OCI-LY1 (cell line): ENCODE data around the gene PAPOLA.

Experiments
- H2AFZ ChIP-seq: fragments of 200-600 bp; sonication (generic), shearing (Covaris generic); 2 replicates; pipeline ENCODE4 v1.6.0; 2014; ENCODE audit warnings: antibody characterized with exemption, mild to moderate bottlenecking, low read length
- H3F3A ChIP-seq: fragments of 200-600 bp; sonication (generic), shearing (Covaris generic); 2 replicates; pipeline ENCODE4 v1.6.0; 2014; ENCODE audit warnings: mild to moderate bottlenecking, antibody characterized with exemption, low read length, moderate library complexity; ENCODE audit not compliant: insufficient read depth
- H3K27ac ChIP-seq: fragments of 200-600 bp; sonication (generic); 2 replicates; pipeline ENCODE4 v1.5.1; 2014; ENCODE audit warnings: low read length, mixed run types, mild to moderate bottlenecking, low read depth; ENCODE audit not compliant: poor library complexity, severe bottlenecking
- H3K27me3 ChIP-seq: fragments of 200-600 bp; sonication (generic); 2 replicates; pipeline ENCODE4 v1.6.0; 2014; ENCODE audit warnings: antibody characterized with exemption, mild to moderate bottlenecking, low read length, moderate library complexity; ENCODE audit not compliant: insufficient read depth
- H3K36me3 ChIP-seq: fragments of 200-600 bp; sonication (generic); 2 replicates; pipeline ENCODE4 v1.6.1; 2014; ENCODE audit warnings: mild to moderate bottlenecking, antibody characterized with exemption, low read length, moderate library complexity, mixed read lengths; ENCODE audit not compliant: insufficient read depth
- H3K4me1 ChIP-seq: fragments of 200-600 bp; sonication (generic); 2 replicates; pipeline ENCODE4 v1.5.1; 2014; ENCODE audit warnings: mild to moderate bottlenecking, low read length, moderate library complexity; ENCODE audit not compliant: insufficient read depth, severe bottlenecking
- H3K4me2 ChIP-seq: fragments of 200-600 bp; sonication (generic), shearing (Covaris generic); 2 replicates; pipeline ENCODE4 v1.6.1; 2014; ENCODE audit warnings: low read length
- H3K4me3 ChIP-seq: fragments of 200-600 bp; sonication (generic); 2 replicates; pipeline ENCODE4 v1.5.1; 2014; ENCODE audit warnings: low read length, low read depth, mild to moderate bottlenecking, mixed read lengths; ENCODE audit not compliant: poor library complexity, severe bottlenecking
- H3K79me2 ChIP-seq: fragments of 200-600 bp; shearing (Covaris generic); 2 replicates; pipeline ENCODE4 v1.6.1; 2016; ENCODE audit warnings: mixed run types, low read length, mixed read lengths; ENCODE audit not compliant: insufficient read depth
- H3K9ac ChIP-seq: fragments of 200-600 bp; sonication (generic), shearing (Covaris generic); 2 replicates; pipeline ENCODE4 v1.6.1; 2014; ENCODE audit warnings: mild to moderate bottlenecking, low read length, mixed read lengths
- H3K9me2 ChIP-seq: fragments of 200-600 bp; sonication (generic), shearing (Covaris generic); 2 replicates; pipeline ENCODE4 v1.6.1; 2014; ENCODE audit warnings: low read depth, mild to moderate bottlenecking, low read length, mixed read lengths
- H3K9me3 ChIP-seq: fragments of 200-600 bp; shearing (Covaris generic); 2 replicates; pipeline ENCODE4 v1.6.1; 2014; ENCODE audit warnings: low read length, mixed read lengths
- H4K20me1 ChIP-seq: fragments of 200-600 bp; sonication (generic), shearing (Covaris generic); 2 replicates; pipeline ENCODE4 v1.6.0; 2016; ENCODE audit warnings: mild to moderate bottlenecking, low read length; ENCODE audit not compliant: insufficient read depth
- EZH2 ChIP-seq: fragments of 200-600 bp; sonication (generic), shearing (Covaris generic); IDR thresholded peaks from 2 replicates; pipeline ENCODE4 v1.8.0; 2017; ENCODE audit warnings: borderline replicate concordance, mixed run types, mild to moderate bottlenecking, antibody characterized with exemption, low read length, moderate library complexity, mixed read lengths
- TF ChIP-seq, protein P1 (sequence below): fragments of 200-600 bp; sonication (generic), shearing (Covaris generic); IDR thresholded peaks from 2 replicates; pipeline ENCODE4 v1.5.1; 2017; ENCODE audit warnings: mild to moderate bottlenecking, antibody characterized with exemption, low read length, moderate library complexity, mixed read lengths

The PAPOLA gene

DNA sequence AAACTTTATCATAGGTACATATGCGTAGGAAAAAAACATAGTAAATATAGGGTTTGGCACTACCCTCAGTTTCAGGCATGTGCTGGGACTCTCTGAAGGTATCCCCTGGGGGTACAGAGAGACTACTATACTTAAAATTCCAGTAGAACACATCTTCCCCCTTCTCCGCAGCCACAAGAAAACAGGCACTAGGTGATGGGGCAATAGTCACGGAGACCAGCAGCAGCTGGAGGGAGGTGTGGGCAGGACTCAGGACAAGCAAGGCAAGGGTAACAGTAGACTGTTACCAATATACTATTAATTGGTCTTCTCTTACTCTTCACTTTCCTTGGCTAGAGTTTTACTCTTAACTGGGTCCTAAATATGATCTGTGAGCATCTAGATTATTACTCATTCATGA, 4.6 kb upstream of the PAPOLA start:
- H4K20me1 ChIP-seq: no peaks in the 10 kb centered on the region

DNA sequence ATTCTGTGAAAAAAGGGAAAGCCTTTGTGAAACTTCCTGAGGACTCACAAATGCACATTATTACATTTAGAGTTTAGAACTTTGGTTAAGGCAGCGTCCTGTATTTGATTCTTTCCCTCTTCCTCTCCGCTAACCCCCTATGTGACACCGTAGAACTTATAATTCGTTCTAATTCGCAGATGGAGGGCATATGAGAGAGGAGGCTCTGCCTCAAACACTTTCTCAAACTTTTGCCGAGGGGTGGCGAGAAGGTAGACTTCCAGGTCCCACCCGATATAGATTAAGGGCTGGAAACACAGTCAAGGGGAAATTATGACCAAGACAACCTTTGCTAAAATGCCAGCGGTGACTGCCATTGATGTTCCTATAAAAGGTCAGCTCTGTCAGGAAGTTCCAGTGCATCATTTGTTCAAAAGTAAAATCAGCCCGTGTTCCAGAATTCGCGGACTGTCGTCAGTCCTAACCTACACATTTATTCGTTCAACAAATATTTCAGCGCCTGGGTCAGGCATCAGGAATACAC, 904 bp upstream of the PAPOLA start:
- H3K79me2 ChIP-seq: peaks cover 39% of the 10 kb centered on the region
- no peaks in the 10 kb centered on the region for H4K20me1 ChIP-seq
- peak overlapping the region; percentile 97 for H3K4me2 ChIP-seq
- H3K36me3 ChIP-seq: peaks cover 21% of the 10 kb centered on the region
- H2AFZ ChIP-seq: no peak overlapping the region
- H3K9me2 ChIP-seq: no peaks in the 10 kb centered on the region
- no peaks in the 10 kb centered on the region for H3K9me3 ChIP-seq
- peak overlapping the region; percentile 83 for H3K4me3 ChIP-seq
- no peak for TF ChIP-seq EZH2
- TF ChIP-seq, protein P1, sequence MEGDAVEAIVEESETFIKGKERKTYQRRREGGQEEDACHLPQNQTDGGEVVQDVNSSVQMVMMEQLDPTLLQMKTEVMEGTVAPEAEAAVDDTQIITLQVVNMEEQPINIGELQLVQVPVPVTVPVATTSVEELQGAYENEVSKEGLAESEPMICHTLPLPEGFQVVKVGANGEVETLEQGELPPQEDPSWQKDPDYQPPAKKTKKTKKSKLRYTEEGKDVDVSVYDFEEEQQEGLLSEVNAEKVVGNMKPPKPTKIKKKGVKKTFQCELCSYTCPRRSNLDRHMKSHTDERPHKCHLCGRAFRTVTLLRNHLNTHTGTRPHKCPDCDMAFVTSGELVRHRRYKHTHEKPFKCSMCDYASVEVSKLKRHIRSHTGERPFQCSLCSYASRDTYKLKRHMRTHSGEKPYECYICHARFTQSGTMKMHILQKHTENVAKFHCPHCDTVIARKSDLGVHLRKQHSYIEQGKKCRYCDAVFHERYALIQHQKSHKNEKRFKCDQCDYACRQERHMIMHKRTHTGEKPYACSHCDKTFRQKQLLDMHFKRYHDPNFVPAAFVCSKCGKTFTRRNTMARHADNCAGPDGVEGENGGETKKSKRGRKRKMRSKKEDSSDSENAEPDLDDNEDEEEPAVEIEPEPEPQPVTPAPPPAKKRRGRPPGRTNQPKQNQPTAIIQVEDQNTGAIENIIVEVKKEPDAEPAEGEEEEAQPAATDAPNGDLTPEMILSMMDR: no peak
- peaks cover 50% of the 10 kb centered on the region for H3K4me1 ChIP-seq
- H3F3A ChIP-seq: no peaks in the 10 kb centered on the region; the same call in 1 of the 2 replicates
- no peaks in the 10 kb centered on the region for H3K27me3 ChIP-seq
- no peak overlapping the region for H3K27ac ChIP-seq
- peak overlapping the region; percentile 88 for H3K9ac ChIP-seq

More for the DNA sequence above, 4.6 kb upstream of the PAPOLA start:
- Histone ChIP-seq H3K27ac (no peak overlapping the region), H3F3A (no peaks in the 10 kb centered on the region; the same call in 1 of the 2 replicates), H3K4me1 (peaks cover 31% of the 10 kb centered on the region), H3K9me3 (no peaks in the 10 kb centered on the region), H3K9ac (no peak overlapping the region), H3K4me3 (no peak overlapping the region), H3K27me3 (no peaks in the 10 kb centered on the region), H3K36me3 (no peaks in the 10 kb centered on the region; the same call in 1 of the 2 replicates), H3K9me2 (no peaks in the 10 kb centered on the region), H3K79me2 (peaks cover 2% of the 10 kb centered on the region; the same call in 1 of the 2 replicates), H3K4me2 (peak overlapping the region; percentile 39), H2AFZ (no peak overlapping the region)
- TF ChIP-seq, protein P1: no peak
- no peak for TF ChIP-seq EZH2

DNA sequence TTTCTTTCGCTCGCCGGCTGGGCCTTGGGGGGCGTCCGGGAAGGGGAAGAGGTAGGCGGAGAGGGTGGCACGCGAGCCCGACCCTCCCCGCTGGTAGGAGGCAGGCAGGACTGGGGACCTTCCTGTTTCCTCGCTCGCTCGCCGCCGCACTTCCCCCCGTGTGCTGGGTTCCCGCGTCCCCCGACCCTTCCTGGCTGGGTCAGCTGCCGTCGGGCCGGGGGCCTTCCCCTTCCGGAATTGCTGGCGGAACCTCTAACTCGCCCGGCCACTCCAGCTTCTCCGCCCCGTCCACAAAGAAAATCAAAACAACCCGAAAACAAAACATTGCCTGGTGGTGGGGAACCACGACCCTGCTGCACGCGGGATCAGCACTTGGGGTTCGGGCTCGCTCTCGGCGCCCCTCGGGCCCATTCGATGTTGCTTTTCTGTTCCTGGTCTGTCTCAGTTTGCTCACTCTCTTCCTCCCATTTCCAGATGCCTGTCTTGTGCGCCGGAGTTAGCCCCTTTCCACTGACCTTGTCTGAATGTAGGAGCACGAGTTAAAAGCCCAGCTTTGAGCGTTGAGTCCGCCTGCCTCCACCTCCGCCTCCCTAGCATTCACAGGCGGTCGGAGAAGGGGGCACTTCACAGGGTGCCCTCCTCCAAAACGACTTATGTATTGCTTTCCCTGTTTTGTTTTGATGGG, 581 bp downstream of the PAPOLA start:
- Histone ChIP-seq H3K4me2 (peak overlapping the region; percentile 80), H3K27me3 (no peaks in the 10 kb centered on the region), H3F3A (no peaks in the 10 kb centered on the region; the same call in 1 of the 2 replicates), H3K4me1 (peaks cover 43% of the 10 kb centered on the region), H3K79me2 (peaks cover 54% of the 10 kb centered on the region), H4K20me1 (no peaks in the 10 kb centered on the region), H3K9ac (peak overlapping the region; percentile 88), H3K36me3 (peaks cover 25% of the 10 kb centered on the region), H3K9me3 (no peaks in the 10 kb centered on the region), H3K27ac (peak overlapping the region; percentile 55), H2AFZ (no peak overlapping the region), H3K9me2 (no peaks in the 10 kb centered on the region), H3K4me3 (peak overlapping the region; percentile 83)
- TF ChIP-seq, protein P1: no peak
- no peak for TF ChIP-seq EZH2
